GM12872 (cell line): ENCODE results near the gene HMOX1.

ENCODE experiments used
- CTCF ChIP-seq: IDR thresholded peaks from 3 replicates; pipeline ENCODE4 v1.5.1; 2011; ENCODE audit warnings: low read depth, mild to moderate bottlenecking, low read length, moderate library complexity; ENCODE audit not compliant: insufficient read depth

Gene HMOX1

GRCh38 chr22:35424081-35424480 lies 43.2 kb downstream of the HMOX1 start:
- no peak for TF ChIP-seq CTCF

- no peak for TF ChIP-seq CTCF
These were observed 43.9 kb downstream of the HMOX1 start for GRCh38 chr22:35424761-35425160.

- TF ChIP-seq CTCF, result no peak
These were observed 44.6 kb downstream of the HMOX1 start for GRCh38 chr22:35425546-35425945.

- TF ChIP-seq CTCF, result no peak
These were observed 45.3 kb downstream of the HMOX1 start for GRCh38 chr22:35425971-35426800.

DNA sequence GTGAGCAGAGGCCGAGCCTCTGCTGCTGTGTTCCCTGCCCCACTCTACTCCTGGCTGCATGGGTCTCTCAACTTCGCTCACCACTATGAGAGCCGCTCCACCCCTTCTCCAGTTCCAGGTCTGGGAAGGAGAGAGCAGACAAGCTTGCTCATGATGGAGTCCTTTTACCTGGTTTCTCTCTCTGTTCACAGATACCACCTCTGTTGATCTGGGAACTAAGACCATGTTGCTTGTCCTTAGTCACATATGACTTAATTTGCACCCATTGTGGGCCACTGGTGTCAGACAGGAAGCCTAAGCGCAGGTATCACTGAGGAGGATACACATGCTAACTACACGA lies 45.9 kb downstream of the HMOX1 start:
- no peak for TF ChIP-seq CTCF

DNA sequence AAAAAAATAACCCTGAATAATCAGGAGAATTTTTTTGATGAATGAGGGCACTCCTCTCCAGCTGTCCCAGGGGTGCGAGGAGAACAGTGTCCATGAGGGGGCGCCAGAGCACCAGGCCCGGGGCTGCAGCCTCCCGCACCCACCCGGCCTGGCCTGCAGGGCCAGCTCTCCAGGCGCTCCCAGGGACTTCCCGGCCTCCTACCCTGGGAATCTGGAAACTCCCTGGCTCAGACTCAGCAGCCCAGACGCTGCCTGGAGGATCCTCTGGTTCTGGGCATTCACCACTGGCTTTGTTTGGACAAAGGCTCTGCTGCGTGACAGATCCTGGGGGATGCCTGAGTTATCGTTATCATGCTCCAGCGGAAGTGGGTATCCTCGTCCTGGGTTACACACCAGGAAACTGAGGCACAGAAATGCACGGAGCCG lies 50.0 kb downstream of the HMOX1 start:
- TF ChIP-seq CTCF, result peak; percentile 80

DNA sequence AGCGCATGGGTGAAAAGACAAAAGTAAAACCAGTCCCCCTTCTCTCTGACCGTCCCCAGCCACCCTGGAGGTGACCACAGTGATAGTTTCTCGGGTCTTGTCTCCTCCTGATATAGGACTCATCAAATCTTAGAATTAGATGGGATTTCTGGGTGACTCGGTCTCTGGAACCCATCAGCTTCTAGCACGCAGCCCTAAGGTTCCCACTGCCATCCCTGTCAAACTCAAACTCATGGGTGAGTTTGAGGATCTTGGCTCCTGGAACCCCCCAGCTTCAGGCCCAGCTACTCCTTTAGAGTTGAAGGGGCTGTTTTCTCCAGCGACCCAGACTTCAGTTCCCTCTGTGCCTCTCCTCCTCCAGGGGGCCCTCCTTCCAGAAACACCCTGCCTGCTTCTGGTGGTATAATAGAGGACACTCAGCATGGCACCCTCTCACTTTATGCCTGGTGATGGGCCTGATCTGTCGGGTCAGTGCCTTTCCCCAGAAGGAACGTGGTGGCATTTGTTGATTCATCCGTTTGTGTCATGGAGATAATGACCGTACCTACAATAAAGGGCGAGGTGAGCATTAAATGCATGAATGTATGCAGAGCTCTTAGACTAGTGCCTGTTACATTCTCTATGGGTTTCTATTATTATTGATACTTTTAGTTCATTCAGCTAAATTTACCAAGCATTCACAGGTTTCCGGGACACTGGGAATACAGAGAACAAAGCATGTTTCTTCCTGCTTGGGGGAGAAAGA lies 50.8 kb downstream of the HMOX1 start:
- no peak for TF ChIP-seq CTCF
